Measurements from ENCODE around the gene UGT1A8.

UGT1A8 gene

DNA sequence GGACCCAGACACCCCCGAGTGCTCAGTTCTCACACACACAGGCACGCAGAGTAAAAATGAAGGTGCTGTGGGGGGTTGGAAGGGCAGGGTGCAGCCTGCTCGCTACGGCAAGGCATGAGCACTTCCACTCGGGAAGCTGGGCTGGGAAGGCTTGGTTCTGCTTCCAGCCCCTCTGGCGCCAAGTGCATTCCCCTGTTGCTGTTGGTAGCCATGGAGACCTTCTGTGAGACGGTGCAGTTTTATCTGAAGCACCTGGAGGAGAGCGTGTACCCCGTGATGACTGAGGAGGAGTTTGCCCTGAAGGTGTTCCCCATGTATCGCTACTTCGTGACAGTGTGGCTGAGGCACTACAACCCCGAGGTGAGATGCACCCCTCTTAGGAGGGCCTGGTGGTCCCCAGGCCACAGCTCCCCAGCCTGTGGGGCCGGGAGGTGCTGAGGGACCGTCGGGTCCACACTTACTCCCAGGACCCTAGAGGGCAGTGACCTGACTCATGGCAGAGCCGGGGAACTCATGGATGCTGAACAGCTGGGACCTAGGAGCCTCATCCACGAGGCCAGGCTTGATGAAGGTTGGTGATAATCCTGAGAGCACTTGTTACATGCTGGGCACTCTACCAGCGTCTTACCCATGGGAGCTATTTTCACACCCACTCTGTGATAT is 176.2 kb downstream of the UGT1A8 start:
- Histone ChIP-seq H3K4me2 (ENCODE audit: low read length) (no peak overlapping the region), H2AFZ (ENCODE audit: low read depth, low read length) (no peak overlapping the region), H4K20me1 (ENCODE audit: insufficient read depth, low read length) (no peaks in the 10 kb centered on the region), H3K27me3 (ENCODE audit: low read depth, low read length) (no peaks in the 10 kb centered on the region), H3K9ac (ENCODE audit: low read length) (no peak overlapping the region), H3K79me2 (ENCODE audit: low read length) (no peaks in the 10 kb centered on the region), H3K4me1 (ENCODE audit: low read length) (no peaks in the 10 kb centered on the region), H3K9me3 (ENCODE audit: insufficient read depth, low read length) (no peaks in the 10 kb centered on the region), H3K4me3 (ENCODE audit: low read length) (no peak overlapping the region), H3K27ac (ENCODE audit: low read length) (no peak overlapping the region), H3K36me3 (replicated peaks; ENCODE audit: low read depth, low read length) (no peaks in the 10 kb centered on the region)
- no peak for TF ChIP-seq EZH2phosphoT487 (IDR thresholded peaks at IDR 0.05; ENCODE audit: low read depth)
- TF ChIP-seq, protein P1, sequence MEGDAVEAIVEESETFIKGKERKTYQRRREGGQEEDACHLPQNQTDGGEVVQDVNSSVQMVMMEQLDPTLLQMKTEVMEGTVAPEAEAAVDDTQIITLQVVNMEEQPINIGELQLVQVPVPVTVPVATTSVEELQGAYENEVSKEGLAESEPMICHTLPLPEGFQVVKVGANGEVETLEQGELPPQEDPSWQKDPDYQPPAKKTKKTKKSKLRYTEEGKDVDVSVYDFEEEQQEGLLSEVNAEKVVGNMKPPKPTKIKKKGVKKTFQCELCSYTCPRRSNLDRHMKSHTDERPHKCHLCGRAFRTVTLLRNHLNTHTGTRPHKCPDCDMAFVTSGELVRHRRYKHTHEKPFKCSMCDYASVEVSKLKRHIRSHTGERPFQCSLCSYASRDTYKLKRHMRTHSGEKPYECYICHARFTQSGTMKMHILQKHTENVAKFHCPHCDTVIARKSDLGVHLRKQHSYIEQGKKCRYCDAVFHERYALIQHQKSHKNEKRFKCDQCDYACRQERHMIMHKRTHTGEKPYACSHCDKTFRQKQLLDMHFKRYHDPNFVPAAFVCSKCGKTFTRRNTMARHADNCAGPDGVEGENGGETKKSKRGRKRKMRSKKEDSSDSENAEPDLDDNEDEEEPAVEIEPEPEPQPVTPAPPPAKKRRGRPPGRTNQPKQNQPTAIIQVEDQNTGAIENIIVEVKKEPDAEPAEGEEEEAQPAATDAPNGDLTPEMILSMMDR (IDR thresholded peaks at IDR 0.05; ENCODE audit: low read depth, low read length), result no peak

DNA sequence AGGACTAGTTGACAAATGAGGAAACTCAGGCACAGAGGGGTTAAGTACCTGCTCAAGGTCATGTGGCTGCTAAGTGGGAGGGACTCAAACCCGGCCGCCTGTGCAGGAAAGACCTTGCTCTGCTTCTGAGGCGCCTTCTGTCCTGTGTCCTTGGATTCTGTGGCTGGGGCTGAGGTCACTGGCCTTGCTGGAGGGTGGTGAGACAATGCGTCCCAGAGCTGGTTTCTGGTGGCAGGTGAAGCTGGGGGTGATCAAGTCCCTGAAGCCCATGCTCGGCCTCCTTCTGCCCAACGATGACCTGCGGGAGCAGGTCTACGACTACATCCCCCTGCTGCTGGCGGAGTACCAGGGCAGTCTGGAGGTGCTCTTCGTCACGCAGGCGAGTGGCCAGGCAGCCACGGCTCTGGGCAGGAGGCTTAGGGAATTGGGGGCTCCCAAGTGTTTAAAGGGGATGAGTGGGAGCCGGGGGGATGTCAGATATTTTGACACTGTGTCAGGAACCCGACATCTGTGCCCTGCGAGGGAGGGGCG is 176.8 kb downstream of the UGT1A8 start:
- no peaks in the 10 kb centered on the region for H3K9me3 ChIP-seq (ENCODE audit: insufficient read depth, low read length)
- no peak overlapping the region for H3K9ac ChIP-seq (ENCODE audit: low read length)
- no peak overlapping the region for H3K27ac ChIP-seq (ENCODE audit: low read length)
- no peak overlapping the region for H2AFZ ChIP-seq (ENCODE audit: low read depth, low read length)
- H4K20me1 ChIP-seq (ENCODE audit: insufficient read depth, low read length), result no peaks in the 10 kb centered on the region
- no peaks in the 10 kb centered on the region for H3K27me3 ChIP-seq (ENCODE audit: low read depth, low read length)
- H3K79me2 ChIP-seq (ENCODE audit: low read length), result no peaks in the 10 kb centered on the region
- H3K4me1 ChIP-seq (ENCODE audit: low read length), result no peaks in the 10 kb centered on the region
- no peak overlapping the region for H3K4me2 ChIP-seq (ENCODE audit: low read length)
- no peak overlapping the region for H3K4me3 ChIP-seq (ENCODE audit: low read length)
- no peak for TF ChIP-seq EZH2phosphoT487 (IDR thresholded peaks at IDR 0.05; ENCODE audit: low read depth)
- TF ChIP-seq, protein P1 (IDR thresholded peaks at IDR 0.05; ENCODE audit: low read depth, low read length), result no peak
- H3K36me3 ChIP-seq (replicated peaks; ENCODE audit: low read depth, low read length), result no peaks in the 10 kb centered on the region

DNA sequence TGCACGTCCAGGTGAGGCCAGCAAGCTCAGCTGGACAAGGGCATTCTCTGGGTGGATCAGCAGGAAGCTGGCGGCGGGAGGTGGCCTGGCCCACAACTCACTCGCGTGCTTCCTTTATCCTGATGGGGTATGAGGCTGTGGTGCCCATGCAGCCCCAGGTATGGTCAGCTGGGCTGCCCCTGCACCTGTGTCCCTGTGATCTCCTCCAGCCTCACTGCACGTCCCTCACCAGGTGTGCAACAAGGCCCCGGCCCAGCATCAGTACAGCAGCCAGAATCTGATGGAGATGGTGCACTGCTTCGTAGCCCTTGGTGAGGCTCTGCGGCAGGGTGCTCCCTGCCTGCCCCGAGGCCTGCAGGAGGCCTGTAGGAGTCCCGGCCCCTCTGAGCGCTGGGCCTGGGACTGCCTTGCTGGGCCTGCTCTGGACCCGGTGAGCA is 178.3 kb downstream of the UGT1A8 start:
- Histone ChIP-seq H3K4me3 (ENCODE audit: low read length) (no peak overlapping the region), H4K20me1 (ENCODE audit: insufficient read depth, low read length) (no peaks in the 10 kb centered on the region), H2AFZ (ENCODE audit: low read depth, low read length) (no peak overlapping the region), H3K36me3 (replicated peaks; ENCODE audit: low read depth, low read length) (no peaks in the 10 kb centered on the region), H3K27me3 (ENCODE audit: low read depth, low read length) (no peaks in the 10 kb centered on the region), H3K9me3 (ENCODE audit: insufficient read depth, low read length) (no peaks in the 10 kb centered on the region), H3K79me2 (ENCODE audit: low read length) (no peaks in the 10 kb centered on the region), H3K27ac (ENCODE audit: low read length) (no peak overlapping the region), H3K9ac (ENCODE audit: low read length) (no peak overlapping the region), H3K4me1 (ENCODE audit: low read length) (no peaks in the 10 kb centered on the region), H3K4me2 (ENCODE audit: low read length) (no peak overlapping the region)
- TF ChIP-seq, protein P1 (IDR thresholded peaks at IDR 0.05; ENCODE audit: low read depth, low read length), result no peak
- no peak for TF ChIP-seq EZH2phosphoT487 (IDR thresholded peaks at IDR 0.05; ENCODE audit: low read depth)

DNA sequence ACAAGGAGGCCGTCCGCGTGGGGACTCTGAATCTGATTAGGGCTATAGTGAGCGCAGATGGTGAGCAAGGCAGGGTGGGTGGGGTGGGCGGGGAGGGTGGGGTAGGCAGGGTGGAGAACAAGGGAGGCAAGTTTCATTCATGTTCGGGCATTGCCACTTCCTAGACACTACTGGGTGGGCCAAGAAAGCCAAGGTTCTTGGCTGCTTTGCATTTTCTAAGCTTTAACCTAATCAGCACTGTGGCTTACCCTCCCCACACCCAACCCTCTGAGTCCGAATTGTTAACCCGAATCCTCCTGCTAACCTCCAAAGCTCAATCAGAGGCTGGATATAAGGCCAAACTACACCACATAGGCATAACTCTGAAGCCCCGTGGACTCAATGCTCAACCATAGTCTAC is 178.8 kb downstream of the UGT1A8 start:
- H3K27me3 ChIP-seq (ENCODE audit: low read depth, low read length), result no peaks in the 10 kb centered on the region
- no peak for TF ChIP-seq EZH2phosphoT487 (IDR thresholded peaks at IDR 0.05; ENCODE audit: low read depth)
- TF ChIP-seq, protein P1 (IDR thresholded peaks at IDR 0.05; ENCODE audit: low read depth, low read length), result no peak
- H3K27ac ChIP-seq (ENCODE audit: low read length), result no peak overlapping the region
- H3K4me3 ChIP-seq (ENCODE audit: low read length), result no peak overlapping the region
- H4K20me1 ChIP-seq (ENCODE audit: insufficient read depth, low read length), result no peaks in the 10 kb centered on the region
- H3K36me3 ChIP-seq (replicated peaks; ENCODE audit: low read depth, low read length), result no peaks in the 10 kb centered on the region
- H3K4me2 ChIP-seq (ENCODE audit: low read length), result no peak overlapping the region
- no peaks in the 10 kb centered on the region for H3K9me3 ChIP-seq (ENCODE audit: insufficient read depth, low read length)
- H3K9ac ChIP-seq (ENCODE audit: low read length), result no peak overlapping the region
- no peaks in the 10 kb centered on the region for H3K79me2 ChIP-seq (ENCODE audit: low read length)
- no peaks in the 10 kb centered on the region for H3K4me1 ChIP-seq (ENCODE audit: low read length)
- H2AFZ ChIP-seq (ENCODE audit: low read depth, low read length), result no peak overlapping the region

Measured in OCI-LY3 (cell line).